ENCODE measurements around the gene DIDO1.

DIDO1 gene

GRCh38 chr20:62872184-62872847 lies 54.0 kb downstream of the DIDO1 start:
- no peak for TF ChIP-seq CTCF (IDR thresholded peaks at IDR 0.05; ENCODE audit: low read depth, low read length)
- DNase-seq (ENCODE audit: extremely low read depth, low read depth) = no peak

GRCh38 chr20:62864207-62864606 lies 62.1 kb downstream of the DIDO1 start:
- no peak for TF ChIP-seq CTCF (IDR thresholded peaks at IDR 0.05; ENCODE audit: low read depth, low read length)
- no peak for DNase-seq (ENCODE audit: extremely low read depth, low read depth)

GRCh38 chr20:62861726-62862336 lies 64.5 kb downstream of the DIDO1 start, which contains the start of gene TCFL5:
Gene TCFL5 (minus strand): TSS chr20:62861822. CDS start chr20:62861670, 152 bp downstream.
- DNase-seq (ENCODE audit: extremely low read depth, low read depth) = peak; percentile 57
- TF ChIP-seq CTCF (IDR thresholded peaks at IDR 0.05; ENCODE audit: low read depth, low read length) = no peak

- no peak for DNase-seq (ENCODE audit: extremely low read depth, low read depth)
- no peak for TF ChIP-seq CTCF (IDR thresholded peaks at IDR 0.05; ENCODE audit: low read depth, low read length)
Observed at GRCh38 chr20:62860924-62861691, 65.2 kb downstream of the DIDO1 start.

- no peak for DNase-seq (ENCODE audit: extremely low read depth, low read depth)
- TF ChIP-seq CTCF (IDR thresholded peaks at IDR 0.05; ENCODE audit: low read depth, low read length) = peak; percentile 15
Observed at GRCh38 chr20:62860391-62860923, 65.8 kb downstream of the DIDO1 start.

- no peak for TF ChIP-seq CTCF (IDR thresholded peaks at IDR 0.05; ENCODE audit: low read depth, low read length)
- no peak for DNase-seq (ENCODE audit: extremely low read depth, low read depth)
Observed at GRCh38 chr20:62859721-62860120, 66.6 kb downstream of the DIDO1 start.
